Measurements from ENCODE around the gene RHBDL1.

Gene RHBDL1

GRCh38 chr16:648781-649589, 26.5 kb upstream of the RHBDL1 start, which contains the start of gene WDR90:
Gene WDR90, plus strand, starts transcription at chr16:649365. Its CDS starts 52 bp downstream, at chr16:649417.
- Histone ChIP-seq H3K36me3 (ENCODE audit: insufficient read depth, low read depth, low read length) (peaks cover 5% of the 10 kb centered on the region), H3K9ac (ENCODE audit: low read depth, low read length) (peak within 1 kb of the TSS; percentile 71; the same call in 1 of the 2 replicates), H3K27me3 (ENCODE audit: insufficient read depth, low read length) (no peaks in the 10 kb centered on the region), H3K4me1 (ENCODE audit: insufficient read depth, low read length) (peaks cover 3% of the 10 kb centered on the region; the same call in 1 of the 2 replicates), H3K27ac (ENCODE audit: low read length) (peak within 1 kb of the TSS; percentile 39), H3K9me3 (ENCODE audit: insufficient read depth, low read depth, low read length) (no peaks in the 10 kb centered on the region), H3K4me3 (ENCODE audit: low read length) (peak within 1 kb of the TSS; percentile 71)

- H3K4me1 ChIP-seq (ENCODE audit: insufficient read depth, low read length): peaks cover 3% of the 10 kb centered on the region; the same call in 1 of the 2 replicates
- H3K9me3 ChIP-seq (ENCODE audit: insufficient read depth, low read depth, low read length): no peaks in the 10 kb centered on the region
- no peak overlapping the region for H3K27ac ChIP-seq (ENCODE audit: low read length)
- peak overlapping the region; percentile 71; the same call in 1 of the 2 replicates for H3K9ac ChIP-seq (ENCODE audit: low read depth, low read length)
- H3K36me3 ChIP-seq (ENCODE audit: insufficient read depth, low read depth, low read length): peaks cover 5% of the 10 kb centered on the region
- no peaks in the 10 kb centered on the region for H3K27me3 ChIP-seq (ENCODE audit: insufficient read depth, low read length)
- peak overlapping the region; percentile 71 for H3K4me3 ChIP-seq (ENCODE audit: low read length)
These were observed 25.8 kb upstream of the RHBDL1 start for GRCh38 chr16:649631-650030.

GRCh38 chr16:651844-652243, 23.6 kb upstream of the RHBDL1 start:
- Histone ChIP-seq H3K4me1 (ENCODE audit: insufficient read depth, low read length) (peaks cover 3% of the 10 kb centered on the region; the same call in 1 of the 2 replicates), H3K9me3 (ENCODE audit: insufficient read depth, low read depth, low read length) (no peaks in the 10 kb centered on the region), H3K36me3 (ENCODE audit: insufficient read depth, low read depth, low read length) (peaks cover 5% of the 10 kb centered on the region), H3K27me3 (ENCODE audit: insufficient read depth, low read length) (no peaks in the 10 kb centered on the region), H3K4me3 (ENCODE audit: low read length) (no peak overlapping the region), H3K9ac (ENCODE audit: low read depth, low read length) (no peak overlapping the region), H3K27ac (ENCODE audit: low read length) (no peak overlapping the region)

GRCh38 chr16:652454-653305, 22.8 kb upstream of the RHBDL1 start:
- peaks cover 5% of the 10 kb centered on the region for H3K36me3 ChIP-seq (ENCODE audit: insufficient read depth, low read depth, low read length)
- H3K27me3 ChIP-seq (ENCODE audit: insufficient read depth, low read length): no peaks in the 10 kb centered on the region
- peaks cover 3% of the 10 kb centered on the region; the same call in 1 of the 2 replicates for H3K4me1 ChIP-seq (ENCODE audit: insufficient read depth, low read length)
- no peak overlapping the region for H3K9ac ChIP-seq (ENCODE audit: low read depth, low read length)
- H3K9me3 ChIP-seq (ENCODE audit: insufficient read depth, low read depth, low read length): no peaks in the 10 kb centered on the region
- H3K4me3 ChIP-seq (ENCODE audit: low read length): no peak overlapping the region
- no peak overlapping the region for H3K27ac ChIP-seq (ENCODE audit: low read length)

GRCh38 chr16:654034-654433, 21.4 kb upstream of the RHBDL1 start:
- no peak overlapping the region for H3K27ac ChIP-seq (ENCODE audit: low read length)
- H3K9ac ChIP-seq (ENCODE audit: low read depth, low read length): no peak overlapping the region
- peaks cover 10% of the 10 kb centered on the region for H3K36me3 ChIP-seq (ENCODE audit: insufficient read depth, low read depth, low read length)
- no peaks in the 10 kb centered on the region for H3K27me3 ChIP-seq (ENCODE audit: insufficient read depth, low read length)
- H3K4me3 ChIP-seq (ENCODE audit: low read length): no peak overlapping the region
- 0 out of 2 replicates have a peak, but pooled peaks cover 3% of the 10 kb centered on the region for H3K4me1 ChIP-seq (ENCODE audit: insufficient read depth, low read length)
- H3K9me3 ChIP-seq (ENCODE audit: insufficient read depth, low read depth, low read length): no peaks in the 10 kb centered on the region

GRCh38 chr16:657487-657886, 18.0 kb upstream of the RHBDL1 start:
- Histone ChIP-seq H3K27me3 (ENCODE audit: insufficient read depth, low read length) (no peaks in the 10 kb centered on the region), H3K4me1 (ENCODE audit: insufficient read depth, low read length) (no peaks in the 10 kb centered on the region), H3K4me3 (ENCODE audit: low read length) (no peak overlapping the region), H3K27ac (ENCODE audit: low read length) (no peak overlapping the region), H3K9me3 (ENCODE audit: insufficient read depth, low read depth, low read length) (no peaks in the 10 kb centered on the region), H3K9ac (ENCODE audit: low read depth, low read length) (no peak overlapping the region), H3K36me3 (ENCODE audit: insufficient read depth, low read depth, low read length) (peaks cover 10% of the 10 kb centered on the region)

GRCh38 chr16:658679-659571, 16.5 kb upstream of the RHBDL1 start:
- no peaks in the 10 kb centered on the region for H3K27me3 ChIP-seq (ENCODE audit: insufficient read depth, low read length)
- H3K4me1 ChIP-seq (ENCODE audit: insufficient read depth, low read length): no peaks in the 10 kb centered on the region
- no peak overlapping the region for H3K9ac ChIP-seq (ENCODE audit: low read depth, low read length)
- H3K27ac ChIP-seq (ENCODE audit: low read length): no peak overlapping the region
- peaks cover 5% of the 10 kb centered on the region; the same call in 1 of the 2 replicates for H3K36me3 ChIP-seq (ENCODE audit: insufficient read depth, low read depth, low read length)
- H3K4me3 ChIP-seq (ENCODE audit: low read length): no peak overlapping the region
- H3K9me3 ChIP-seq (ENCODE audit: insufficient read depth, low read depth, low read length): no peaks in the 10 kb centered on the region

GRCh38 chr16:659618-660017, 15.9 kb upstream of the RHBDL1 start:
- no peaks in the 10 kb centered on the region for H3K9me3 ChIP-seq (ENCODE audit: insufficient read depth, low read depth, low read length)
- no peaks in the 10 kb centered on the region for H3K27me3 ChIP-seq (ENCODE audit: insufficient read depth, low read length)
- H3K4me3 ChIP-seq (ENCODE audit: low read length): no peak overlapping the region
- no peaks in the 10 kb centered on the region for H3K4me1 ChIP-seq (ENCODE audit: insufficient read depth, low read length)
- H3K36me3 ChIP-seq (ENCODE audit: insufficient read depth, low read depth, low read length): peaks cover 5% of the 10 kb centered on the region; the same call in 1 of the 2 replicates
- no peak overlapping the region for H3K27ac ChIP-seq (ENCODE audit: low read length)
- no peak overlapping the region for H3K9ac ChIP-seq (ENCODE audit: low read depth, low read length)

- Histone ChIP-seq H3K27ac (ENCODE audit: low read length) (no peak overlapping the region), H3K27me3 (ENCODE audit: insufficient read depth, low read length) (no peaks in the 10 kb centered on the region), H3K9me3 (ENCODE audit: insufficient read depth, low read depth, low read length) (no peaks in the 10 kb centered on the region), H3K4me1 (ENCODE audit: insufficient read depth, low read length) (no peaks in the 10 kb centered on the region), H3K9ac (ENCODE audit: low read depth, low read length) (no peak overlapping the region), H3K4me3 (ENCODE audit: low read length) (no peak overlapping the region), H3K36me3 (ENCODE audit: insufficient read depth, low read depth, low read length) (peaks cover 5% of the 10 kb centered on the region; the same call in 1 of the 2 replicates)
These were observed 15.4 kb upstream of the RHBDL1 start for GRCh38 chr16:660132-660458.

- no peak overlapping the region for H3K9ac ChIP-seq (ENCODE audit: low read depth, low read length)
These were observed 14.8 kb upstream of the RHBDL1 start for GRCh38 chr16:660459-661183.

More at GRCh38 chr16:660459-661183, 14.8 kb upstream of the RHBDL1 start:
- no peaks in the 10 kb centered on the region for H3K4me1 ChIP-seq (ENCODE audit: insufficient read depth, low read length)
- no peak overlapping the region for H3K27ac ChIP-seq (ENCODE audit: low read length)
- H3K36me3 ChIP-seq (ENCODE audit: insufficient read depth, low read depth, low read length): peaks cover 5% of the 10 kb centered on the region; the same call in 1 of the 2 replicates
- H3K4me3 ChIP-seq (ENCODE audit: low read length): no peak overlapping the region
- H3K27me3 ChIP-seq (ENCODE audit: insufficient read depth, low read length): no peaks in the 10 kb centered on the region
- H3K9me3 ChIP-seq (ENCODE audit: insufficient read depth, low read depth, low read length): no peaks in the 10 kb centered on the region

All from iPS-20b (cell line).